HL-60 (cell line): ENCODE results near the gene EMID1.
"Not testable (repeated sequence)": the region's sequence is repeated elsewhere in the genome, so short reads cannot be mapped to it uniquely, and the experiment has no call there.

Source experiments
- DNase-seq, 2 experiments: peaks; one replicate each; pipeline ENCODE4 v3.0.0-alpha.2; 2010 to 2020; ENCODE audit warnings: low read depth in 1 of 2, low spot score in 1 of 2
- H3K27ac ChIP-seq: fragments of 250-450 bp; sonication (Bioruptor Pico); replicated peaks from 2 replicates; pipeline ENCODE4 v1.5.1; 2020; ENCODE audit warnings: mild to moderate bottlenecking, moderate library complexity
- H3K27me3 ChIP-seq: fragments of 250-450 bp; sonication (Bioruptor Pico); 2 replicates; pipeline ENCODE4 v1.5.1; 2021; ENCODE audit warnings: mild to moderate bottlenecking, moderate library complexity; ENCODE audit not compliant: insufficient read depth, poor library complexity, severe bottlenecking
- H3K4me3 ChIP-seq: replicated peaks from 2 replicates; pipeline ENCODE4 v1.5.1; 2011; ENCODE audit warnings: mild to moderate bottlenecking, control low read depth, low read length; ENCODE audit not compliant: insufficient read depth
- CTCF ChIP-seq: IDR thresholded peaks from one replicate; pipeline ENCODE4 v1.5.1; 2011; ENCODE audit warnings: low read length, control low read depth, inconsistent platforms; ENCODE audit not compliant: insufficient read depth
- GABPA ChIP-seq: IDR thresholded peaks from 2 replicates; pipeline ENCODE4 v1.6.1; 2012; ENCODE audit warnings: low read depth
- POLR2AphosphoS5 ChIP-seq: IDR thresholded peaks from 2 replicates; pipeline ENCODE4 v1.6.1; 2012; ENCODE audit warnings: low read depth
- REST ChIP-seq: IDR thresholded peaks from 2 replicates; pipeline ENCODE4 v1.6.1; 2012; ENCODE audit warnings: low read depth; ENCODE audit not compliant: insufficient replicate concordance
- SPI1 ChIP-seq: IDR thresholded peaks from 2 replicates; pipeline ENCODE4 v1.6.1; 2012; ENCODE audit warnings: low read depth, mild to moderate bottlenecking, borderline replicate concordance

The EMID1 gene

DNA sequence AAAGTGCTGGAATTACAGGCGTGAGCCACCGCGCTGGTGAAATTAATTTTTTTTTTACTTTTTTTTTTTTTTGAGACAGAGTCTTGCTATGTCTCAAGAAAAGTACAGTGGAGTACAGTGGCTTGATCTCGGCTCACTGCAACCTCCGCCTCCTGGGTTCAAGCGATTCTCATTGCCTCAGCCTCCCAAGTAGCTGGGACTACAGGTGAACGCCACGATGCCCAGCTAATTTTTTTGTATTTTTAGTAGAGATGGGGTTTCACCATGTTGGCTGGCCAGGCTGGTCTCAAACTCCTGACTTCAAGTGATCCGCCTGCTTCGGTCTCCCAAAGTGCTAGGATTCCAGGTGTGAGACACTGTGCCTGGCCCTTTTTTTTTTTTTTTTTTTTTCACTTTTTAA, 42.2 kb downstream of the EMID1 start:
- not testable (repeated sequence) for H3K4me3 ChIP-seq, DNase-seq, H3K27me3 ChIP-seq, H3K27ac ChIP-seq

- Histone ChIP-seq H3K4me3 (no peak overlapping the region), H3K27ac (no peak overlapping the region), H3K27me3 (no peaks in the 10 kb centered on the region)
- DNase-seq = no peak
- no peak for TF ChIP-seq REST
These were observed 45.6 kb downstream of the EMID1 start for GRCh38 chr22:29251265-29251664.

DNA sequence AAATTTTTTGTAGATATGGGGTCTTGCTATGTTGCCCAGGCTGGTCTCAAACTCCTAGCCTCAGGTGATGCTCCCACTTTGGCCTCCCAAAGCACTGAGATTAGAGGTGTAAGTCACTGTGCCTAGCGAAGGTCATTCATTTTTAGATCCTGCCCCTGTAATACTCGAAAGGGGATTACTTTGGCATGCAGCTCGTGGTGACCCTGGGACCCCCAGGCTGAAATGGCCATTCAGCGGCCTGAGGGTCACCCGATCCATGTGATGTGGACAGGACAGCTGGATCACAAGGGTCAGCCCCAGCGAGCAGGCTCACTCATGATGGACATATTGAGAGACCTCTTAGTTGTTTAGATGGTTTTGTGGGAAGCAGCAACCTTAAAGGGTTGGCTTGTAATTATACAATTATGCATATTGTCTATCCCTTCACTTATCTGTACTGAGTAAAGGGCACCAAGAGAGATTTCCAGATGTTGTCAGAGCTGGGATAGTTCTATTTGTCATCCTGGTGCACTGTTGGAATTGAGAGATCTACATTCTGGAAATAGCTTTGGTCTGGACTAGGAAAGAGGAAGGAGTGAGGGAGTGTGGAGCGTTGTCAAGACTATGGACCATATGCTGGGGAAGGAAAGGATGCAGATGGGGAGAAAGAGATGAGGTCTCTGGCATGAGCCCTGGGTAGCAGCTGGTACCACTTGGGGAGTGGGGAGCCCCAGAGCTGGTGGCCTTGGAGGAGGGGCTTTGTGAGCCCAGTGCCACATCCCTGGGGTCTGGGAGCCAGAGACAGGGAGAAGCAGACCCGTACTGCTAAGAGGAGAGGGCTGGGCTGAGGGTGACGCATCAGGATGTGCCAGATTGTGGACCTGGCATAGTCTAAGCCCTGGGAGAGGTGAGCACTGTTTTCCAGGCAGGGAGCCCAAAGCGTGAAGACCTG, 46.5 kb downstream of the EMID1 start:
- no peak for TF ChIP-seq POLR2AphosphoS5
- no peak for TF ChIP-seq REST
- no peak for TF ChIP-seq SPI1
- no peak for TF ChIP-seq GABPA
- TF ChIP-seq CTCF = no peak
- no peak overlapping the region for H3K4me3 ChIP-seq
- no peak for DNase-seq
- no peaks in the 10 kb centered on the region for H3K27me3 ChIP-seq
- H3K27ac ChIP-seq = no peak overlapping the region

- no peak for TF ChIP-seq SPI1
- no peak for TF ChIP-seq REST
- no peak for TF ChIP-seq GABPA
- TF ChIP-seq CTCF = no peak
- no peak for TF ChIP-seq POLR2AphosphoS5
- no peak overlapping the region for H3K27ac ChIP-seq
- no peak for DNase-seq
- H3K27me3 ChIP-seq = no peaks in the 10 kb centered on the region
- no peak overlapping the region for H3K4me3 ChIP-seq
These were observed 48.0 kb downstream of the EMID1 start for GRCh38 chr22:29253561-29254285.
